Measurements from ENCODE around the gene PYGO1.

DNA sequence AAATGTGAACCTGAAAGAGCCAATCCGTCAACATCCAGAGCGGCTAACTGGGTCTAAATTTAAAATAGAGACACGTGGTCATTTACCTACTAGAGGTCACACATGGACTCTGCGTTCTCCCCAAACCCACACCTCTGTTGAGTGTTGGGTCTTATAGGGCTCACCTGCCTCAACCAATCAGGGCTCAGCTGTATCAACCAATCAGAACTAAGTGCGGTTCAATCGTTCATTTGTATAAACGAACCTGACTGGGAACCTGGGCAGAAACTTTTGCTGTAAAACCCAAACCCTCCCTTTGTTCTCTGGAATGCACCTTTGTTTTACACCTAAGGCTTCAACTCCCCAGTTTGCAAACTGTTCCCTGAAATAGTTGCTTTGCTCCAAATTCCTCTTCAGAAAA lies 89.0 kb downstream of the PYGO1 start:
- TF ChIP-seq CTCF (conservative IDR thresholded peaks at IDR 0.05; ENCODE audit: low read length) (no peak), EZH2phosphoT487 (IDR thresholded peaks at IDR 0.05; ENCODE audit: borderline replicate concordance, low read depth, low read length) (no peak)

Data from OCI-LY7 (cell line).